Lower leg skin (tissue), 3 donors: Measurements from ENCODE around the gene ERGIC2.

Source experiments
- POLR2A ChIP-seq, 2 donors: fragments of 450-650 bp; IDR thresholded peaks; one replicate each; pipeline ENCODE4 v1.6.1; 2016 to 2017; ENCODE audit warnings: antibody characterized with exemption in 2 of 2, mild to moderate bottlenecking in 1 of 2, moderate library complexity in 1 of 2
- TF ChIP-seq, protein P1 (sequence below), 3 donors: fragments of 450-650 bp; IDR thresholded peaks; one replicate each; pipeline ENCODE4 v1.5.1; 2016; ENCODE audit warnings: antibody characterized with exemption in 3 of 3, mild to moderate bottlenecking in 3 of 3, moderate library complexity in 2 of 3

DNA sequence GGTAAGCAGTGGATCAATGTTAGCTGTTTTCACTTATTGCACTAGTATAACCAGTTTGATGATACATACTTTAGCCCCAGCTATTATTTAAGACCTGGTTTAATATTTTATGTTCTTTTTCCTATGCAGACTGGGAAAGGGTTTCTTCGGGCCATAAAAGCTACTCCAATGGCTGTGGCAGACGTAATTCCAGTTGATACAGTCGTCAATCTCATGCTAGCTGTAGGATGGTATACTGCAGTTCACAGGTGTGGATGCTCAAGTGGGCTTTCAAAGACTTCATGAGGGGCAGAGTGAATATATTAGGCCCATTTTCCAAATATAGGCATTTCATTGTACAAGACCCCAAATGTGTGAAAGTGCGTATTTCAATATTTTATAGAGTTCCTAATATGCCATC is 70.1 kb downstream of the ERGIC2 start:
- TF ChIP-seq POLR2A (IDR thresholded peaks at IDR 0.05) = no peak
- TF ChIP-seq, protein P1, sequence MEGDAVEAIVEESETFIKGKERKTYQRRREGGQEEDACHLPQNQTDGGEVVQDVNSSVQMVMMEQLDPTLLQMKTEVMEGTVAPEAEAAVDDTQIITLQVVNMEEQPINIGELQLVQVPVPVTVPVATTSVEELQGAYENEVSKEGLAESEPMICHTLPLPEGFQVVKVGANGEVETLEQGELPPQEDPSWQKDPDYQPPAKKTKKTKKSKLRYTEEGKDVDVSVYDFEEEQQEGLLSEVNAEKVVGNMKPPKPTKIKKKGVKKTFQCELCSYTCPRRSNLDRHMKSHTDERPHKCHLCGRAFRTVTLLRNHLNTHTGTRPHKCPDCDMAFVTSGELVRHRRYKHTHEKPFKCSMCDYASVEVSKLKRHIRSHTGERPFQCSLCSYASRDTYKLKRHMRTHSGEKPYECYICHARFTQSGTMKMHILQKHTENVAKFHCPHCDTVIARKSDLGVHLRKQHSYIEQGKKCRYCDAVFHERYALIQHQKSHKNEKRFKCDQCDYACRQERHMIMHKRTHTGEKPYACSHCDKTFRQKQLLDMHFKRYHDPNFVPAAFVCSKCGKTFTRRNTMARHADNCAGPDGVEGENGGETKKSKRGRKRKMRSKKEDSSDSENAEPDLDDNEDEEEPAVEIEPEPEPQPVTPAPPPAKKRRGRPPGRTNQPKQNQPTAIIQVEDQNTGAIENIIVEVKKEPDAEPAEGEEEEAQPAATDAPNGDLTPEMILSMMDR (IDR thresholded peaks at IDR 0.05) = no peak
